Dendritic cell treated with granulocyte-macrophage colony-stimulating factor and Interleukin-4, amounts not matched to agents 40 ng/mL and 50 ng/mL, for 4 days (primary cell): Measurements from ENCODE around the gene TLX2.

Source experiments
- H3K27ac Mint-ChIP-seq: one replicate; pipeline ENCODE4 v1.8.0; 2022; ENCODE audit warnings: mild to moderate bottlenecking, mixed read lengths
- H3K27me3 Mint-ChIP-seq: one replicate; pipeline ENCODE4 v1.8.0; 2022; ENCODE audit warnings: mild to moderate bottlenecking, mixed read lengths
- H3K36me3 Mint-ChIP-seq: one replicate; pipeline ENCODE4 v1.8.0; 2022; ENCODE audit warnings: low read depth, mixed read lengths
- H3K4me1 Mint-ChIP-seq: one replicate; pipeline ENCODE4 v1.8.0; 2022; ENCODE audit warnings: low read depth, mixed read lengths
- H3K4me3 Mint-ChIP-seq: one replicate; pipeline ENCODE4 v1.8.0; 2022; ENCODE audit warnings: mild to moderate bottlenecking, moderate library complexity, mixed read lengths
- H3K9me3 Mint-ChIP-seq: one replicate; pipeline ENCODE4 v1.8.0; 2022; ENCODE audit warnings: mixed read lengths
- intact Hi-C: fragments of 100-400 bp; cut with micrococcal nuclease; formaldehyde crosslinking; loops from one replicate; pipeline ENCODE4 v1.15.0; 2022

TLX2 gene

DNA sequence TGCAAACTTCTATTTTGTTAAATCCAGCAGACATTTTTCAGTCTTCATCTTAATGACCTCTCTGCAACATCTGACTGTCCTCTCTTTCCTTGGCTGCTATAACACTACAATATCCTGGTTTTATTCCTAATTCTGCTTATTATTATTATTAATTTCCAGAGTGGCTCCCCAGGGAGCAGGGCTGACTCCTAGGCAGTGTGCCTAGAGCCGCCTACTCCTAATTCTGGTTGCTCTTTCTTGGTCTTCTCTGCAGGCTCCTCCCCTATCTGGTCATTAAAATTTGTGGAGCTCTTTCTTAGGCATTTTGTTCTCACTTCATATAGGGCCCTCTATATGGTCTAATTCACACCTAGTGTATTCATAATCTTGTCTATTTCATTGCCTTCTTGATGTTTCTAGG is 28.7 kb downstream of the TLX2 start:
- Mint-ChIP-seq H3K4me3 (no peak overlapping the region), H3K36me3 (peaks cover 11% of the 10 kb centered on the region), H3K27ac (no peak overlapping the region), H3K9me3 (no peaks in the 10 kb centered on the region), H3K27me3 (peaks cover 2% of the 10 kb centered on the region), H3K4me1 (peaks cover 9% of the 10 kb centered on the region)
- intact Hi-C loops: no loop called here

DNA sequence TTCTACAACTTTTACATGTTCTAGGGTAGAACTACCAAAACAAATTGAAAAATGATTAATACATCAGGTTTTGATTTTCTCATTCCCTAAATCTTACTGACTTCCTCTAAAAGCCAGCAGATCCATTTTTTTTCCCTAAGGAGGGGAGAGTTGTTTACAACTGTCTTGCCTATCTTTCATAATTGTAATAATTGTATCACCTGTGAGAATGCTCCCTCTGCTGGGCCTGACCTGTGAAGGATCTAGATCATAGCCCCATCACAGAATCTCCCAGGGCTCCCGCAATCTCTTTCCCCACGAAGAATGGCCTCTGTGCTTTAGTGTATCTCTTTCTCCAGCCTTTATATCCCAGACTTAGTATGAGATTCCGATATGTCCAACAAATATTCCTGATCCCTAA is 30.4 kb downstream of the TLX2 start:
- Mint-ChIP-seq H3K27ac (no peak overlapping the region), H3K4me1 (peaks cover 13% of the 10 kb centered on the region), H3K4me3 (no peak overlapping the region), H3K27me3 (no peaks in the 10 kb centered on the region), H3K9me3 (no peaks in the 10 kb centered on the region), H3K36me3 (peaks cover 17% of the 10 kb centered on the region)
- intact Hi-C loops: no loop called here

- intact Hi-C loops: no loop called here
- Mint-ChIP-seq H3K27me3 (no peaks in the 10 kb centered on the region), H3K27ac (no peak overlapping the region), H3K4me3 (no peak overlapping the region), H3K4me1 (peaks cover 26% of the 10 kb centered on the region), H3K9me3 (no peaks in the 10 kb centered on the region), H3K36me3 (peaks cover 31% of the 10 kb centered on the region)
Observed at GRCh38 chr2:74546004-74546403, 31.8 kb downstream of the TLX2 start.

DNA sequence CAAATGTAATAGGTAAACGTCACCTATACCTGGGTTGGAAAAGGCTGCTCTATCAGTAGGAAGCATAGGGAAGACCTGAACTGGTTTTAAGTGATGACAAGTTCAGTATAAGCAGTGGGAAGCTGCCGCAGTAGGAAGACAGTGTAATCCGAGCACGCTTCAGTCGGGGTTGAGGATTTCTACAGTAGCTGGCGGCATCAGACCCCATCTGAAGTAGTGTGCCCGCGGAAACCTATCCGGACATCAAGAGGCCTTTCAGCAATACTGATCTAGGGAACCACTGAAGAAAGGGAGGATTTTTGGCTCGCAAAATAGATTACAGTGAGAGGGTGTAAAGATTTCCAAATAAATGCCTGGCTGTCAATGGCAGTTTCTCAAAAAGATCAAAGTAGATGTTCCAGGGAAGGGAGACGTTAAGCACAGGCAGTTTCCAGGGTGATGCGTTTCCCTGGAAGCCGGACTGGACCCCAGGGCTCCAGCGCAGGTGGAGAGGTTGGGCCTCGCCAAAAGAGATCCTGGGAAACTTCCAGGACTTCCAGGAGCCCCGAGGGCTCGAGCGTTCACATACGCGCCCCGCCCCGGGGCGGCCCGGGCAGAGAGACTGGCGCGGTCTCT is 34.1 kb downstream of the TLX2 start:
- intact Hi-C loops: loop anchor here (2.0 kb wide), 1 partner anchor 38 kb away; no protein-coding TSS in a partner anchor
- peak overlapping the region; percentile 79 for H3K27ac Mint-ChIP-seq
- peaks cover 38% of the 10 kb centered on the region for H3K36me3 Mint-ChIP-seq
- H3K4me1 Mint-ChIP-seq: peaks cover 47% of the 10 kb centered on the region
- no peaks in the 10 kb centered on the region for H3K27me3 Mint-ChIP-seq
- H3K4me3 Mint-ChIP-seq: peak overlapping the region; percentile 84
- no peaks in the 10 kb centered on the region for H3K9me3 Mint-ChIP-seq

GRCh38 chr2:74548900-74549826 is 34.9 kb downstream of the TLX2 start:
- peak overlapping the region; percentile 79 for H3K27ac Mint-ChIP-seq

GRCh38 chr2:74550231-74550630 is 36.0 kb downstream of the TLX2 start:
- Mint-ChIP-seq H3K27me3 (no peaks in the 10 kb centered on the region), H3K27ac (no peak overlapping the region), H3K36me3 (peaks cover 47% of the 10 kb centered on the region), H3K4me3 (peak overlapping the region; percentile 84), H3K4me1 (peaks cover 52% of the 10 kb centered on the region), H3K9me3 (no peaks in the 10 kb centered on the region)
- intact Hi-C loops: no loop called here

More at GRCh38 chr2:74548900-74549826, 34.9 kb downstream of the TLX2 start:
- H3K4me1 Mint-ChIP-seq: peaks cover 52% of the 10 kb centered on the region
- no peaks in the 10 kb centered on the region for H3K9me3 Mint-ChIP-seq
- peaks cover 38% of the 10 kb centered on the region for H3K36me3 Mint-ChIP-seq
- peak overlapping the region; percentile 84 for H3K4me3 Mint-ChIP-seq
- intact Hi-C loops: loop anchor here (2.0 kb wide), 1 partner anchor 38 kb away; no protein-coding TSS in a partner anchor
- H3K27me3 Mint-ChIP-seq: no peaks in the 10 kb centered on the region

GRCh38 chr2:74551530-74551929 is 37.3 kb downstream of the TLX2 start:
- H3K4me1 Mint-ChIP-seq: peaks cover 60% of the 10 kb centered on the region
- intact Hi-C loops: no loop called here
- H3K27ac Mint-ChIP-seq: peak overlapping the region; percentile 16
- H3K9me3 Mint-ChIP-seq: no peaks in the 10 kb centered on the region
- H3K36me3 Mint-ChIP-seq: peaks cover 60% of the 10 kb centered on the region
- H3K27me3 Mint-ChIP-seq: no peaks in the 10 kb centered on the region
- no peak overlapping the region for H3K4me3 Mint-ChIP-seq

- intact Hi-C loops: no loop called here
- Mint-ChIP-seq H3K36me3 (peaks cover 67% of the 10 kb centered on the region), H3K9me3 (no peaks in the 10 kb centered on the region), H3K27me3 (no peaks in the 10 kb centered on the region), H3K4me3 (no peak overlapping the region), H3K4me1 (peaks cover 67% of the 10 kb centered on the region), H3K27ac (peak overlapping the region; percentile 95)
Observed at GRCh38 chr2:74551942-74552913, 38.0 kb downstream of the TLX2 start.

GRCh38 chr2:74552914-74553811 is 38.9 kb downstream of the TLX2 start:
- intact Hi-C loops: no loop called here

DNA sequence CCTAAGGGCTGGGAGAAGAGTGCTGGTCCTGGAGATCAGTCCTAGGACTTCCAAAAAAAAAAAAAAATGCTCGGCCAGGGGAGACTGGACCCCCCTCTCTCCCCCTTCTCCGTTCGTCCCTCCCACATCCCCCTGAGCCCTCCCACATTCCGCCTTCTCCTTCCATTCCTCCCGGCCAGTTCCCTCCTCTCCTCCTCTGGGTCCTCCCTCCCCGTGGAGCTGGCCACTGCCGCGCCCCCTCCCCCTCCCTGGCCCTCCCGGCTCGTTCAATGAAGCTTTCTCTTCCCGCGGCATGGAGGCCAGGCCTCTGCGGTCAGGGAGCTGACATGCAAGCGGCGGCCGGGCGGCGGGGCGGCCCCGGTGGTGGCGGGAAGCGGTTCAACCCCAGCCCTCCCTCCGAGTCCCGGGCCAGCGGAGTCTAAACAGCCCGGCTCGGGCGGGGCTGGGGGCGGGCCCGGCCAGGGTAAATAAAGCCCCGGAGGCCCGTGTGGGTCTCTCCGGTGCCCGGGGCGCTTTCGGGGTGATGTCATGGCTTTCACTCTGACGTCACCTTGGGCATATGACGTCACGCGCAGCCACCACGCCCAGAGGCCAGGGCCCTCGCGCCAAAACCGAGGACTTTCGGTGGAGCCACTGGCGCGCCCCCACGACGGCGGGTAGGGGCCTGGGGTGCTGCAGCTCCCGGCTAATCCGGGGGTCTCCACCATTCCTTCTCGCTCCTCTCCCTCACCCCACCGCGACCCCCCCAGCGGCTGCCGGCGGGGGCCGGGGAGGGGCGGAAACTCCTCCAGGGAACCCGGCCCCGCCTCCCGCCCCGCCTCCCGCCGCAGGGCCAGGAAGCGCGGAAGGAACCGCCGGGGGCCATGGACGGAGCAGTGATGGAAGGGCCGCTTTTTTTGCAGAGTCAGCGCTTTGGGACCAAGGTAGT is 39.9 kb downstream of the TLX2 start, which contains the start of the genes DOK1 and LOXL3:
Gene DOK1, plus strand, starts transcription at position 829 of the 928 bp plus-strand sequence. Its CDS starts 35 bp downstream, at position 864.
Gene LOXL3, minus strand, starts transcription at position 51 of the 928 bp plus-strand sequence. CDS start 1,308 bp downstream, outside the sequence.
- intact Hi-C loops: loop anchor here (2.0 kb wide), 1 partner anchor 71 kb away; the partner anchor contains the start of genes CCDC142 and TTC31
- Mint-ChIP-seq H3K27ac (peak within 1 kb of the TSS; percentile 95), H3K4me1 (peaks cover 65% of the 10 kb centered on the region), H3K27me3 (no peaks in the 10 kb centered on the region), H3K36me3 (peaks cover 78% of the 10 kb centered on the region), H3K9me3 (no peaks in the 10 kb centered on the region), H3K4me3 (peak within 1 kb of the TSS; percentile 97)

More at GRCh38 chr2:74552914-74553811, 38.9 kb downstream of the TLX2 start:
- Mint-ChIP-seq H3K4me3 (peak overlapping the region; percentile 97), H3K27me3 (no peaks in the 10 kb centered on the region), H3K27ac (peak overlapping the region; percentile 95), H3K4me1 (peaks cover 69% of the 10 kb centered on the region), H3K36me3 (peaks cover 76% of the 10 kb centered on the region), H3K9me3 (no peaks in the 10 kb centered on the region)

GRCh38 chr2:74554820-74555531 is 40.7 kb downstream of the TLX2 start:
- intact Hi-C loops: loop anchor here (1.0 to 2.0 kb wide), 2 partner anchors 19 to 72 kb away; partner anchors contain the start of genes CCDC142 and TTC31
- no peaks in the 10 kb centered on the region for H3K27me3 Mint-ChIP-seq
- H3K27ac Mint-ChIP-seq: peak overlapping the region; percentile 95

More at GRCh38 chr2:74554820-74555531, 40.7 kb downstream of the TLX2 start:
- peaks cover 70% of the 10 kb centered on the region for H3K36me3 Mint-ChIP-seq
- no peaks in the 10 kb centered on the region for H3K9me3 Mint-ChIP-seq
- H3K4me3 Mint-ChIP-seq: peak overlapping the region; percentile 97
- H3K4me1 Mint-ChIP-seq: peaks cover 60% of the 10 kb centered on the region
